ENCODE results near the gene PCDHGA1.

DNA sequence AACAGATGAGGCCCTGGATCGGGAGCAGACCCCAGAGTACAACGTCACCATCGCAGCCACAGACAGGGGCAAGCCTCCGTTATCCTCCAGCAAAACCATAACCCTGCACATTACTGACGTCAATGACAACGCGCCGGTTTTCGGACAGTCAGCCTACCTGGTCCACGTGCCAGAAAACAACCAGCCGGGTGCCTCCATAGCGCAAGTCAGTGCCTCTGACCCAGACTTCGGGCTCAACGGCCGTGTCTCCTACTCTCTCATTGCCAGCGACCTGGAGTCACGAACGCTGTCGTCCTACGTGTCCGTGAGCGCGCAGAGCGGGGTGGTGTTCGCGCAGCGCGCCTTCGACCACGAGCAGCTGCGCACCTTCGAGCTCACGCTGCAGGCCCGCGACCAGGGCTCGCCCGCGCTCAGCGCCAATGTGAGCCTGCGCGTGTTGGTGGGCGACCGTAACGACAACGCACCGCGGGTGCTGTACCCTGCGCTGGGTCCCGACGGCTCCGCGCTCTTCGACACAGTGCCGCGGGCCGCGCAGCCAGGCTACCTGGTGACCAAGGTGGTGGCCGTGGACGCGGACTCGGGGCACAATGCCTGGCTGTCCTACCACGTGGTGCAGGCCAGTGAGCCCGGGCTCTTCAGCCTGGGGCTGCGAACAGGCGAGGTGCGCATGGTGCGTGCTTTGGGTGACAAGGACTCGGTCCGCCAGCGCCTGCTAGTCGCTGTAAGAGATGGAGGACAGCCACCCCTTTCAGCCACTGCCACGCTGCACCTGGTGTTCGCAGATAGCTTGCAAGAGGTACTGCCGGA, 89.0 kb downstream of the PCDHGA1 start:
- TF ChIP-seq, protein P1, sequence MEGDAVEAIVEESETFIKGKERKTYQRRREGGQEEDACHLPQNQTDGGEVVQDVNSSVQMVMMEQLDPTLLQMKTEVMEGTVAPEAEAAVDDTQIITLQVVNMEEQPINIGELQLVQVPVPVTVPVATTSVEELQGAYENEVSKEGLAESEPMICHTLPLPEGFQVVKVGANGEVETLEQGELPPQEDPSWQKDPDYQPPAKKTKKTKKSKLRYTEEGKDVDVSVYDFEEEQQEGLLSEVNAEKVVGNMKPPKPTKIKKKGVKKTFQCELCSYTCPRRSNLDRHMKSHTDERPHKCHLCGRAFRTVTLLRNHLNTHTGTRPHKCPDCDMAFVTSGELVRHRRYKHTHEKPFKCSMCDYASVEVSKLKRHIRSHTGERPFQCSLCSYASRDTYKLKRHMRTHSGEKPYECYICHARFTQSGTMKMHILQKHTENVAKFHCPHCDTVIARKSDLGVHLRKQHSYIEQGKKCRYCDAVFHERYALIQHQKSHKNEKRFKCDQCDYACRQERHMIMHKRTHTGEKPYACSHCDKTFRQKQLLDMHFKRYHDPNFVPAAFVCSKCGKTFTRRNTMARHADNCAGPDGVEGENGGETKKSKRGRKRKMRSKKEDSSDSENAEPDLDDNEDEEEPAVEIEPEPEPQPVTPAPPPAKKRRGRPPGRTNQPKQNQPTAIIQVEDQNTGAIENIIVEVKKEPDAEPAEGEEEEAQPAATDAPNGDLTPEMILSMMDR (conservative IDR thresholded peaks at IDR 0.05; ENCODE audit: low read depth, low read length) = no peak
- TF ChIP-seq EZH2 (IDR thresholded peaks at IDR 0.05; ENCODE audit: low read length, unreplicated experiment) = no peak
